ENCODE results near the gene CDH23.

- TF ChIP-seq NFRKB (IDR thresholded peaks at IDR 0.05): no peak
- TF ChIP-seq FOXA1 (IDR thresholded peaks at IDR 0.05): no peak
- no peak for TF ChIP-seq SUZ12 (IDR thresholded peaks at IDR 0.05)
- TF ChIP-seq SP1 (IDR thresholded peaks at IDR 0.05): no peak
- no peak for TF ChIP-seq TARDBP (IDR thresholded peaks at IDR 0.05)
- TF ChIP-seq ELF4 (IDR thresholded peaks at IDR 0.05): no peak
- TF ChIP-seq ZNF384 (IDR thresholded peaks at IDR 0.05): no peak
- no peak for TF ChIP-seq BHLHE40 (IDR thresholded peaks at IDR 0.05; ENCODE audit: borderline replicate concordance)
These were observed 191.3 kb downstream of the CDH23 start for GRCh38 chr10:71587941-71588573.

Data from HEK293T (cell line).